ENCODE results near the gene PRLHR.

PRLHR gene

DNA sequence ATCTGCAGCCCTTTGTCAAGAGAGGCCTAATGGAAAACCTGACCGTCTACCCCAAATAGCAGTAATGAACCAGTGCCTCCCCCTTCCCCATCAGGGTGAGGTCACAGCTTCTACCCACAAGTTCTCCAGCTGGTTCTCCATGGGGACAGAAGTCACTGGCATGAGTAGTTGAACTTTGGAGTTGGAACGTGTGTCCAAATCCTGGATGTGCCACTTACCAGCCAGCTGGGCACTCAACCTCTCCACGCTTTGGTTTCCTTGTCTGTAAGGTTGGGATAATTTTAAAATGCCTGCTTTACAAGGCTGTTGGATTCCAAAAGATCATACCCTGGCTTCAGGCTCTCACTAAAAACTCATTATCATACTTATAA, 25.6 kb downstream of the PRLHR start:
- no peak overlapping the region for H3K9ac ChIP-seq (ENCODE audit: low read depth, low read length)
- H3K27me3 ChIP-seq (ENCODE audit: control insufficient read depth, insufficient read depth, low read length), result peaks cover 9% of the 10 kb centered on the region
- H3K4me3 ChIP-seq (ENCODE audit: low read length), result no peak overlapping the region
- no peak overlapping the region for H3K4me2 ChIP-seq (ENCODE audit: low read length)
- no peaks in the 10 kb centered on the region for H3K36me3 ChIP-seq (ENCODE audit: insufficient read depth, low read length)
- no peaks in the 10 kb centered on the region for H3K9me3 ChIP-seq (replicated peaks; ENCODE audit: low read length)
- peaks cover 22% of the 10 kb centered on the region for H3K4me1 ChIP-seq (ENCODE audit: control insufficient read depth, insufficient read depth, low read length)

- Histone ChIP-seq H3K27me3 (ENCODE audit: control insufficient read depth, insufficient read depth, low read length) (peaks cover 5% of the 10 kb centered on the region), H3K9ac (ENCODE audit: low read depth, low read length) (no peak overlapping the region), H3K4me2 (ENCODE audit: low read length) (no peak overlapping the region), H3K4me3 (ENCODE audit: low read length) (no peak overlapping the region), H3K4me1 (ENCODE audit: control insufficient read depth, insufficient read depth, low read length) (peaks cover 22% of the 10 kb centered on the region), H3K36me3 (ENCODE audit: insufficient read depth, low read length) (no peaks in the 10 kb centered on the region), H3K9me3 (replicated peaks; ENCODE audit: low read length) (no peaks in the 10 kb centered on the region)
Measured at GRCh38 chr10:118569241-118569881, 26.1 kb downstream of the PRLHR start.

GRCh38 chr10:118568327-118568848, 27.1 kb downstream of the PRLHR start:
- H3K36me3 ChIP-seq (ENCODE audit: insufficient read depth, low read length), result no peaks in the 10 kb centered on the region
- H3K4me2 ChIP-seq (ENCODE audit: low read length), result peak overlapping the region; percentile 68
- H3K9ac ChIP-seq (ENCODE audit: low read depth, low read length), result no peak overlapping the region
- H3K4me3 ChIP-seq (ENCODE audit: low read length), result peak overlapping the region; percentile 40
- H3K27me3 ChIP-seq (ENCODE audit: control insufficient read depth, insufficient read depth, low read length), result peaks cover 13% of the 10 kb centered on the region
- H3K4me1 ChIP-seq (ENCODE audit: control insufficient read depth, insufficient read depth, low read length), result peaks cover 22% of the 10 kb centered on the region
- no peaks in the 10 kb centered on the region for H3K9me3 ChIP-seq (replicated peaks; ENCODE audit: low read length)

DNA sequence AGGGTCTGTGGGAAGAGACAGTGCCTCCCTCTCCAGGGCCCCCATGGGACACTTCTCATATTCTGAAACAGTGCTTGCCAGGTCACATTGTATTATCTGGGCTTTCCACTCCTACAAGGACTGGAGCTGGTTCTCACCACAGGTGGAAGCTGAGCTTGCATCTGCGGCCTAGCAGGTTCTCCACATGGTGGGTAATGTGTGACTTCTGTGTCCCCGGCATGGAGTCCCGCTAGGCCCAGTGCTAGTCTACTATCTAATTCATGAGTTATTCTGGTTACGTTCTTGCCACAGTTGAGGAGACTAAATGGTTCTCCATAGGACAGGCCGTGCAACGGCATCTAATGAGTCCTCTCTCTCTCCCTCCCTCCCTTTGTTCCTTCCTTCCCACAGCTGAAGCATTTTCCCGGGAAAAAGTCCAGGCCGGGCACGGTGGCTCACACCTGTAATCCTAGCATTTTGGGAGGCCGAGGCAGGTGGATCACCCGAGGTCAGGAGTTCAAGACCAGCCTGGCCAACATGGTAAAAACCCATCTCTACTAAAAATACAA, 27.7 kb downstream of the PRLHR start:
- Histone ChIP-seq H3K4me3 (ENCODE audit: low read length) (no peak overlapping the region), H3K4me1 (ENCODE audit: control insufficient read depth, insufficient read depth, low read length) (peaks cover 22% of the 10 kb centered on the region)

GRCh38 chr10:118566911-118567310, 28.5 kb downstream of the PRLHR start:
- H3K27me3 ChIP-seq (ENCODE audit: control insufficient read depth, insufficient read depth, low read length), result peaks cover 22% of the 10 kb centered on the region
- H3K36me3 ChIP-seq (ENCODE audit: insufficient read depth, low read length), result no peaks in the 10 kb centered on the region
- no peak overlapping the region for H3K9ac ChIP-seq (ENCODE audit: low read depth, low read length)
- H3K9me3 ChIP-seq (replicated peaks; ENCODE audit: low read length), result no peaks in the 10 kb centered on the region
- peaks cover 22% of the 10 kb centered on the region for H3K4me1 ChIP-seq (ENCODE audit: control insufficient read depth, insufficient read depth, low read length)
- H3K4me2 ChIP-seq (ENCODE audit: low read length), result no peak overlapping the region
- no peak overlapping the region for H3K4me3 ChIP-seq (ENCODE audit: low read length)

More for the DNA sequence above, 27.7 kb downstream of the PRLHR start:
- Histone ChIP-seq H3K9me3 (replicated peaks; ENCODE audit: low read length) (no peaks in the 10 kb centered on the region), H3K4me2 (ENCODE audit: low read length) (no peak overlapping the region), H3K36me3 (ENCODE audit: insufficient read depth, low read length) (no peaks in the 10 kb centered on the region), H3K27me3 (ENCODE audit: control insufficient read depth, insufficient read depth, low read length) (peaks cover 16% of the 10 kb centered on the region), H3K9ac (ENCODE audit: low read depth, low read length) (no peak overlapping the region)

DNA sequence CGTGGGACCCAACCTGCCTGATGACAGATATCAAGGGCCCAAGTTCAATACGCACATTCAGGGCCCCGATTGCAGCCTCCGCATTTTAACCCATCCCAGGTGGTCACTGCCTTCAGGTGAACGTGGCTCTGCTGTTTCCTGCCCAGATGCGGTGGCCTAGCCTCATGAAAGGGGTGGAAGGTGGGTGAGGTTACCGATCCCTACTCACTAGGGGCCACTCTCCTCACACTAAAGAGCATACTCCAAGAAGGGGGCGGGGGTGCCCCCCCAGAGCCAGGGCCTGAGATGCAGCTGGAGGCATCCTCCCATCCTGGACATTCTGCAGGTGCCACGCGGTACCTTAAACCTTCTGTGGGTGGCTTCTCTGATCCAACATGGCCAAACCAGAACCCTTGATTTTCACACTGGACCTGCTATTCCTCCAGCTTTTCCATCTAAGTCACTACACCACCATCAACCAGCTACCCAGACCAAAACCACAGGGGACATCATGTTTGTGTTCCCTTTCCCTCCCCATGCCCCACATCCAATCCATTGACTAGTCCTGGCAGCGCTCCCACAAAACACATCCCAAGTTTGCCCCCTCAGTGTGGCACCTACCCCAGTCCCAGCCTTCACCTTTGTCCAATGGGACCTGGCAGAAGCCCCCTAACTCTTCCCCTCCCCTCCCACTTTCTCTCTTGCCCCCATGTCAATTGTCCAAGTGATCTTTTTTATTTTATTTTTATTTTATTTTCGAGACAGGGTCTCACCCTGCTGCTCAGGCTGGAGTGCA, 30.0 kb downstream of the PRLHR start:
- peaks cover 22% of the 10 kb centered on the region for H3K27me3 ChIP-seq (ENCODE audit: control insufficient read depth, insufficient read depth, low read length)
- H3K9ac ChIP-seq (ENCODE audit: low read depth, low read length), result no peak overlapping the region
- peaks cover 11% of the 10 kb centered on the region for H3K4me1 ChIP-seq (ENCODE audit: control insufficient read depth, insufficient read depth, low read length)
- no peaks in the 10 kb centered on the region for H3K36me3 ChIP-seq (ENCODE audit: insufficient read depth, low read length)
- no peak overlapping the region for H3K4me2 ChIP-seq (ENCODE audit: low read length)
- no peak overlapping the region for H3K4me3 ChIP-seq (ENCODE audit: low read length)
- H3K9me3 ChIP-seq (replicated peaks; ENCODE audit: low read length), result no peaks in the 10 kb centered on the region

DNA sequence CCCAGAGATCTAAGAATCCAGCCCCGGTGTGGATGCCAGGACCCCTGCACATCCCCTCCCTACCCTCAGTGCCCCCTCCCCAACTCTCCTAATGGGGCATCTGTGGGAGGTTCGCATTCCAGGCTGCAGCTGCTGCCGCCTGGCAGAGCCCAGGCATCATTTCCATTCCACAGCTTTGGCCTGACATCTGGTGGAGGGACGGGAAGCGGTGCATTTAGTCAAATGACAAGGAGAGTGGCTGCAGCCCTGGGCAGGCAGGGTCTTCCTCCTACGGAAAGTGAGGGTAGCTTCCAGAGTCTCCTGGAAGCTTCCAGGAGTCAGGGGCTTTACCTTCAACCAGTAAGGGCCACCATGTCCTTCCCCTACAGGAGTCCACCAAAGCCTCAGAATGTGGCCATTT, 30.8 kb downstream of the PRLHR start:
- Histone ChIP-seq H3K4me2 (ENCODE audit: low read length) (no peak overlapping the region), H3K4me3 (ENCODE audit: low read length) (no peak overlapping the region)

DNA sequence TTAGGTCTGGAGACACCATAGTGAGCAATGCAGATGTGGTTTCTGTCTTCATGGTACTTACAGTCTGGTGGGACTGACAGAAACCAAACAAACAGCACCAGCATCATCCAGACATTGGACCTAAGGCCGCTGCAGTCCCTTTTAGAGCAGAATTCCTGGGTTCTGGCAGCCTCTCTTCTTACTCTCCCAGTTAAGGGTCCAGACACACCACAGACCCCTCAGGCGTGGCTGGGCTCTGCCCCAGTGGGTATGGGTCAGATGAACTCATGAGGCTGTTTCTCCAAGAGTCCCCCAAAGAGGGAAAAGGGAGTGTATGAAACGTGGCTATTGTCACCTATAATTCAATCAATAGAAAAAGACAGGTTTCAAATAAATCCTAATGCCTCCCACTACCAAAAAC, 31.3 kb downstream of the PRLHR start:
- H3K9me3 ChIP-seq (replicated peaks; ENCODE audit: low read length), result no peaks in the 10 kb centered on the region
- peaks cover 22% of the 10 kb centered on the region for H3K27me3 ChIP-seq (ENCODE audit: control insufficient read depth, insufficient read depth, low read length)
- H3K36me3 ChIP-seq (ENCODE audit: insufficient read depth, low read length), result no peaks in the 10 kb centered on the region
- peaks cover under 1% of the 10 kb centered on the region for H3K4me1 ChIP-seq (ENCODE audit: control insufficient read depth, insufficient read depth, low read length)
- no peak overlapping the region for H3K4me2 ChIP-seq (ENCODE audit: low read length)
- H3K4me3 ChIP-seq (ENCODE audit: low read length), result no peak overlapping the region
- no peak overlapping the region for H3K9ac ChIP-seq (ENCODE audit: low read depth, low read length)

More for the DNA sequence above, 30.8 kb downstream of the PRLHR start:
- peaks cover 5% of the 10 kb centered on the region for H3K4me1 ChIP-seq (ENCODE audit: control insufficient read depth, insufficient read depth, low read length)
- H3K9me3 ChIP-seq (replicated peaks; ENCODE audit: low read length), result no peaks in the 10 kb centered on the region
- H3K27me3 ChIP-seq (ENCODE audit: control insufficient read depth, insufficient read depth, low read length), result peaks cover 22% of the 10 kb centered on the region
- H3K9ac ChIP-seq (ENCODE audit: low read depth, low read length), result no peak overlapping the region
- no peaks in the 10 kb centered on the region for H3K36me3 ChIP-seq (ENCODE audit: insufficient read depth, low read length)

GRCh38 chr10:118563373-118563890, 32.0 kb downstream of the PRLHR start:
- H3K4me2 ChIP-seq (ENCODE audit: low read length), result no peak overlapping the region
- H3K27me3 ChIP-seq (ENCODE audit: control insufficient read depth, insufficient read depth, low read length), result peaks cover 22% of the 10 kb centered on the region
- no peaks in the 10 kb centered on the region for H3K9me3 ChIP-seq (replicated peaks; ENCODE audit: low read length)
- no peak overlapping the region for H3K9ac ChIP-seq (ENCODE audit: low read depth, low read length)
- no peaks in the 10 kb centered on the region for H3K4me1 ChIP-seq (ENCODE audit: control insufficient read depth, insufficient read depth, low read length)
- H3K36me3 ChIP-seq (ENCODE audit: insufficient read depth, low read length), result no peaks in the 10 kb centered on the region
- no peak overlapping the region for H3K4me3 ChIP-seq (ENCODE audit: low read length)

GRCh38 chr10:118562851-118563250, 32.6 kb downstream of the PRLHR start:
- H3K9me3 ChIP-seq (replicated peaks; ENCODE audit: low read length), result no peaks in the 10 kb centered on the region
- no peaks in the 10 kb centered on the region for H3K36me3 ChIP-seq (ENCODE audit: insufficient read depth, low read length)
- no peak overlapping the region for H3K4me3 ChIP-seq (ENCODE audit: low read length)
- H3K4me2 ChIP-seq (ENCODE audit: low read length), result no peak overlapping the region
- H3K4me1 ChIP-seq (ENCODE audit: control insufficient read depth, insufficient read depth, low read length), result no peaks in the 10 kb centered on the region
- peaks cover 22% of the 10 kb centered on the region for H3K27me3 ChIP-seq (ENCODE audit: control insufficient read depth, insufficient read depth, low read length)
- H3K9ac ChIP-seq (ENCODE audit: low read depth, low read length), result no peak overlapping the region

- Histone ChIP-seq H3K4me3 (ENCODE audit: low read length) (no peak overlapping the region), H3K9me3 (replicated peaks; ENCODE audit: low read length) (no peaks in the 10 kb centered on the region), H3K4me1 (ENCODE audit: control insufficient read depth, insufficient read depth, low read length) (no peaks in the 10 kb centered on the region), H3K27me3 (ENCODE audit: control insufficient read depth, insufficient read depth, low read length) (peaks cover 17% of the 10 kb centered on the region), H3K36me3 (ENCODE audit: insufficient read depth, low read length) (no peaks in the 10 kb centered on the region), H3K9ac (ENCODE audit: low read depth, low read length) (no peak overlapping the region), H3K4me2 (ENCODE audit: low read length) (no peak overlapping the region)
Measured at GRCh38 chr10:118557946-118558345, 37.5 kb downstream of the PRLHR start.

Data from skeletal muscle satellite cell (primary cell).